ENCODE data around the gene PLPP4. TPM values are rescaled to one million over a fixed set of nuclear protein-coding genes. Genes with fewer than 3 reads are reported as not detected.

Gene PLPP4
- total RNA-seq, 1 donor from 2014 or later, result 30.3 TPM

- no peak for DNase-seq (ENCODE audit: low read depth)
These were observed 118.4 kb downstream of the PLPP4 start for GRCh38 chr10:120575411-120575810.

GRCh38 chr10:120578134-120578533, 121.1 kb downstream of the PLPP4 start:
- no peak for DNase-seq (ENCODE audit: low read depth)

- no peak for DNase-seq (ENCODE audit: low read depth)
These were observed 121.9 kb downstream of the PLPP4 start for GRCh38 chr10:120578890-120579289.

GRCh38 chr10:120580918-120581895, 124.2 kb downstream of the PLPP4 start:
- DNase-seq (ENCODE audit: low read depth), result peak; percentile 95

- DNase-seq (ENCODE audit: low read depth), result no peak
These were observed 125.7 kb downstream of the PLPP4 start for GRCh38 chr10:120582753-120583152.

GRCh38 chr10:120583424-120584108, 126.5 kb downstream of the PLPP4 start:
- DNase-seq (ENCODE audit: low read depth), result no peak

- peak; percentile 86 for DNase-seq (ENCODE audit: low read depth)
These were observed 127.8 kb downstream of the PLPP4 start for GRCh38 chr10:120584786-120585185.

- DNase-seq (ENCODE audit: low read depth), result peak; percentile 98
These were observed 129.4 kb downstream of the PLPP4 start for GRCh38 chr10:120586471-120586872.

- DNase-seq (ENCODE audit: low read depth), result no peak
These were observed 130.0 kb downstream of the PLPP4 start for GRCh38 chr10:120587061-120587460.

- DNase-seq (ENCODE audit: low read depth), result peak; percentile 18
These were observed 131.3 kb downstream of the PLPP4 start for GRCh38 chr10:120588311-120588710.

- no peak for DNase-seq (ENCODE audit: low read depth)
These were observed 136.7 kb downstream of the PLPP4 start for GRCh38 chr10:120593693-120594092.

- no peak for DNase-seq (ENCODE audit: low read depth)
These were observed 140.9 kb downstream of the PLPP4 start for GRCh38 chr10:120597902-120598301.

GRCh38 chr10:120598386-120598785, 141.4 kb downstream of the PLPP4 start:
- DNase-seq (ENCODE audit: low read depth), result no peak

- DNase-seq (ENCODE audit: low read depth), result no peak
These were observed 142.2 kb downstream of the PLPP4 start for GRCh38 chr10:120599200-120599724.

- no peak for DNase-seq (ENCODE audit: low read depth)
These were observed 144.0 kb downstream of the PLPP4 start for GRCh38 chr10:120600871-120601649.

- no peak for DNase-seq (ENCODE audit: low read depth)
These were observed 145.0 kb downstream of the PLPP4 start for GRCh38 chr10:120601999-120602398.

- DNase-seq (ENCODE audit: low read depth), result no peak
These were observed 148.4 kb downstream of the PLPP4 start for GRCh38 chr10:120605410-120605809.

GRCh38 chr10:120606051-120606764, 149.2 kb downstream of the PLPP4 start:
- DNase-seq (ENCODE audit: low read depth), result peak; percentile 24

GRCh38 chr10:120607016-120607709, 150.1 kb downstream of the PLPP4 start:
- DNase-seq (ENCODE audit: low read depth), result peak; percentile 89
